HepG2 (cell line): ENCODE measurements around the gene CDK18.

Experiments
- ATAD3A ChIP-seq: sonication (generic); formaldehyde crosslinking; IDR thresholded peaks from 2 replicates; pipeline ENCODE4 v1.4.0; 2020; ENCODE audit warnings: missing genetic modification reagents
- CTCF ChIP-seq: sonication (generic); formaldehyde crosslinking; IDR thresholded peaks from 2 replicates; pipeline ENCODE4 v1.5.0; 2020; ENCODE audit warnings: mild to moderate bottlenecking, missing genetic modification reagents, moderate library complexity
- EP300 ChIP-seq, 3 experiments: sonication (generic) in 1 of 3; formaldehyde crosslinking in 1 of 3; IDR thresholded peaks; 2 replicates each; pipeline versions ENCODE4 v1.5.1 to v1.6.1; 2011 to 2020; ENCODE audit warnings: low read depth in 2 of 3, low read length in 2 of 3, borderline replicate concordance in 1 of 3, improper control_type of control experiment in 1 of 3, mild to moderate bottlenecking in 1 of 3, missing genetic modification reagents in 1 of 3, moderate library complexity in 1 of 3
- EZH2 ChIP-seq: conservative IDR thresholded peaks from 2 replicates; pipeline ENCODE4 v1.6.1; 2012; ENCODE audit warnings: mild to moderate bottlenecking, low read depth, low read length, moderate library complexity
- HES4 ChIP-seq: sonication (generic); formaldehyde crosslinking; IDR thresholded peaks from 2 replicates; pipeline ENCODE4 v1.9.0; 2021; ENCODE audit warnings: mild to moderate bottlenecking, missing genetic modification reagents, borderline replicate concordance
- HNRNPH1 ChIP-seq: fragments of 200-400 bp; formaldehyde crosslinking; optimal IDR thresholded peaks from 2 replicates; pipeline ENCODE3; 2017; ENCODE audit warnings: mild to moderate bottlenecking, low read depth, low read length
- MYC ChIP-seq: sonication (generic); formaldehyde crosslinking; IDR thresholded peaks from 2 replicates; pipeline ENCODE4 v1.9.0; 2021; ENCODE audit warnings: missing genetic modification reagents, borderline replicate concordance
- PHB2 ChIP-seq: fragments of 450-650 bp; IDR thresholded peaks from 2 replicates; pipeline ENCODE4 v1.6.1; 2018; ENCODE audit not compliant: partially characterized antibody
- POLR2A ChIP-seq, 2 experiments: IDR thresholded peaks; 2 replicates each; pipeline ENCODE4 v1.6.1; 2011; ENCODE audit warnings: low read depth in 2 of 2, low read length in 2 of 2, mild to moderate bottlenecking in 1 of 2, moderate library complexity in 1 of 2; ENCODE audit not compliant: insufficient read depth in 1 of 2
- SMC3 ChIP-seq: IDR thresholded peaks from 2 replicates; pipeline ENCODE4 v1.6.1; 2011; ENCODE audit warnings: low read length, improper control_type of control experiment
- ZNF331 ChIP-seq: sonication (generic); formaldehyde crosslinking; IDR thresholded peaks from 2 replicates; pipeline ENCODE4 v1.4.0; 2020; ENCODE audit warnings: missing genetic modification reagents
- ZNF569 ChIP-seq: sonication (generic); formaldehyde crosslinking; IDR thresholded peaks from 2 replicates; pipeline ENCODE4 v1.5.0; 2020; ENCODE audit warnings: mild to moderate bottlenecking, missing genetic modification reagents, moderate library complexity, borderline replicate concordance
- ZNF605 ChIP-seq: sonication (generic); formaldehyde crosslinking; IDR thresholded peaks from 2 replicates; pipeline ENCODE4 v1.8.0; 2022; ENCODE audit warnings: mild to moderate bottlenecking, missing genetic modification reagents
- ZNF720 ChIP-seq: sonication (generic); formaldehyde crosslinking; IDR thresholded peaks from 2 replicates; pipeline ENCODE4 v1.4.0; 2020; ENCODE audit warnings: missing genetic modification reagents

- TF ChIP-seq ATAD3A (CRISPR knock-in tag), result no peak
- no peak for TF ChIP-seq HNRNPH1
- no peak for TF ChIP-seq EZH2
- no peak for TF ChIP-seq SMC3
- no peak for TF ChIP-seq ZNF605 (CRISPR knock-in tag)
- no peak for TF ChIP-seq MYC
- TF ChIP-seq ZNF331, result no peak
- no peak for TF ChIP-seq POLR2A (IDR thresholded peaks at IDR 0.05; ENCODE audit: insufficient read depth in 1 of 2, low read depth in 2 of 2, low read length in 2 of 2)
- no peak for TF ChIP-seq ZNF720
- no peak for TF ChIP-seq ZNF569 (CRISPR knock-in tag)
- no peak for TF ChIP-seq PHB2
- no peak for TF ChIP-seq EP300 (IDR thresholded peaks at IDR 0.05; ENCODE audit: low read depth in 2 of 2, low read length in 2 of 2)
- no peak for TF ChIP-seq EP300 (CRISPR knock-in tag; IDR thresholded peaks at IDR 0.05; ENCODE audit: borderline replicate concordance)
- no peak for TF ChIP-seq HES4 (CRISPR knock-in tag)
- no peak for TF ChIP-seq CTCF
These were observed 2.1 kb downstream of the CDK18 start for GRCh38 chr1:205506409-205507200.
